T-helper 1 cell treated with Interleukin-12 subunit alpha and Interleukin-12 subunit beta and Interleukin-4 antibody, amounts not matched to agents 30 μg/mL and 1 μg/mL, for 36 hours (primary cell): ENCODE data around the gene SLC9A2.

Experiments
- H3K27ac Mint-ChIP-seq: one replicate; pipeline ENCODE4 v1.8.0; 2021; ENCODE audit warnings: mild to moderate bottlenecking, mixed read lengths
- H3K27me3 Mint-ChIP-seq: one replicate; pipeline ENCODE4 v1.8.0; 2021; ENCODE audit warnings: low read depth, mixed read lengths
- H3K36me3 Mint-ChIP-seq: one replicate; pipeline ENCODE4 v1.8.0; 2021; ENCODE audit warnings: low read depth, mixed read lengths
- H3K4me1 Mint-ChIP-seq: one replicate; pipeline ENCODE4 v1.8.0; 2021; ENCODE audit warnings: low read depth, mixed read lengths
- H3K4me3 Mint-ChIP-seq: one replicate; pipeline ENCODE4 v1.8.0; 2021; ENCODE audit warnings: mild to moderate bottlenecking, moderate library complexity, mixed read lengths
- H3K9me3 Mint-ChIP-seq: one replicate; pipeline ENCODE4 v1.8.0; 2021; ENCODE audit warnings: mixed read lengths

Gene SLC9A2

DNA sequence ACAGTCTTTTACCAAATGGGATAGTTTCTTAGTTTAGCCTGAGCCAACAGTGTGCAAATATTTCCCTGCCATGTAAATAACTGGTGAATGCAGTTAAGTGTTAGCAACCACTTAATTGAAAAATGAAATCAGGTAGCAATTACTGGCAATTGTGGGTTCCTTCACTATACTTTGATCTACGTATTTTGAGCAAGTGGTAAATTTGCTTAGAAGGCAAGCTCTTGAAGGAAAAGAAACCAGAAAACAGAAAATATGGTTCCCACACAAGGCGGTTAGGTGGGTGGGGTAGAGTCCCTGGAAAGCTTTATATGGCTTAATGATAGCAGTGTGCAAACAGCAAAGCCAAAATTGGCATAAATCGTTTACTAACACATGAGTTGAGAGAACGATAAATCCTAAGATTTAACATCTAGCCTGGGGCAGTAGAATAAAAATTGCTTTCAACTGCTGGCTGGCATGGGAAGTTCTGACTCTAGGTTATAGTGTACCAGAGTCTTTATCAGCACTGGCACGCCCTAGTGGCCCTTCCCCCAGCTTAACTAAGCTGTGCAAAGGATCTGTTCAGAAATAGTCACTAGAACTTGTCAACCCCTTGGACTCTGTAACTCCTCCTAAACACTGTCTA is 17.0 kb downstream of the SLC9A2 start:
- Mint-ChIP-seq H3K36me3 (no peaks in the 10 kb centered on the region), H3K4me3 (no peak overlapping the region), H3K27me3 (peaks cover 14% of the 10 kb centered on the region)

DNA sequence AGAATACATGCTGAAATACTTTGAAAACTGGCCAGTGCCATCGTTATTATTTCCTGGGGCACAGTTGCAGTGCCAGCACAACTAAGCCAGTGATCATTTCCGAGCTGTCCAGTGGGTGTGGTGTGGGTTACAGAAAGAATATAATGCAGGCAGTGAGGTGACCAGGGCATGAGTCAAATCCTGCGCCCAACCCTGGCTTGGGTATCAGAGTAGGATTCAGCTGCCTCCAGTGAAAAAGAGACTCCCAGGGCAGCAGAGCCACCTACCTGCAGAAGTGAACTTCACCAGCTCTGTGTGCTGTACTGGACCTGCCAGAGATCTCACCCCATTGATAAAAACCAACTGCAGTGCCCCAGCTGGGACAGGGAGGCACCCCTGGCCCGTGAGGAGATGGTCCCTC is 18.0 kb downstream of the SLC9A2 start:
- Mint-ChIP-seq H3K36me3 (no peaks in the 10 kb centered on the region), H3K27me3 (peaks cover 13% of the 10 kb centered on the region), H3K9me3 (no peaks in the 10 kb centered on the region), H3K27ac (no peak overlapping the region), H3K4me3 (no peak overlapping the region), H3K4me1 (peaks cover 3% of the 10 kb centered on the region)

More for the DNA sequence above, 17.0 kb downstream of the SLC9A2 start:
- H3K27ac Mint-ChIP-seq: no peak overlapping the region
- H3K4me1 Mint-ChIP-seq: peaks cover 3% of the 10 kb centered on the region
- H3K9me3 Mint-ChIP-seq: no peaks in the 10 kb centered on the region

DNA sequence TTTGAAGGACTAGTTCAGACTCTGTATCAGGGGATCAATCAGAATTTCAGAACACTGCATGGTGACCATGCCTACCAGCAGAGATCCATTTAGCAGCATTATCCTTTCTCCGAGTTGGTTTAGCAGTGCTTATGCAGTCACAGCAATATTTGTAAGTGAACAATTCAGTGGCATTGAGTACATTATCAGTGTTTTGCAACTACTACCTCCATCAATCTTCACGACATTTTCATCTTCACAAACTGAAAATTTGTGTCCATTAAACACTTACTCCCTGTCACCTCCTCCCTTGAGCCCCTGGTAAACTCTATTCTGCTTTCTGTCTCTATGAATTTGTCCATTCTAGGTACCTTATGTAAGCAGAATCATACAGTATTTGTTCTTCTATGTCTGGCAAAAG is 20.1 kb downstream of the SLC9A2 start:
- no peaks in the 10 kb centered on the region for H3K9me3 Mint-ChIP-seq
- no peak overlapping the region for H3K27ac Mint-ChIP-seq
- H3K4me3 Mint-ChIP-seq: no peak overlapping the region
- H3K4me1 Mint-ChIP-seq: no peaks in the 10 kb centered on the region
- no peaks in the 10 kb centered on the region for H3K36me3 Mint-ChIP-seq
- H3K27me3 Mint-ChIP-seq: peaks cover 18% of the 10 kb centered on the region

DNA sequence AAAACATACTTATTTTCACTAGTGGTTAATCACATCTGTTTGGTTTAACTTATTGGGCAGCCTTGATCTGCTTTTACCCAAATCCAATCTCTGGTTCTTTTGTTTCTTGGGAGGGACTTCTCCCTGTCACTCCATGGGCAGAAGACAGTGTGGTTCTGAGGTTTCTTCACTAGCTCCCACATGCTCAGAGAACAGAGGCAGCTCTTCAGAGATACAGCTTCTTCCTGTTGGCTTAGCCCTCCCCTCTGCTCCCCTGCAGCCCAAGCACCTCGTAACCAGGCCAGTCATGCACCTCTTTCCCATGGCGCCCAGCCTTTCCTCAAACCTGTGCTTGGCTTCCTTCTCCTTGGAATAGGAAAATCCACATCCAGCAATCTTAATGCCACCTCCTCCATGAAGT is 32.8 kb downstream of the SLC9A2 start:
- no peak overlapping the region for H3K27ac Mint-ChIP-seq
- peaks cover 36% of the 10 kb centered on the region for H3K27me3 Mint-ChIP-seq
- peaks cover 1% of the 10 kb centered on the region for H3K4me1 Mint-ChIP-seq
- no peak overlapping the region for H3K4me3 Mint-ChIP-seq
- H3K9me3 Mint-ChIP-seq: no peaks in the 10 kb centered on the region
- no peaks in the 10 kb centered on the region for H3K36me3 Mint-ChIP-seq

DNA sequence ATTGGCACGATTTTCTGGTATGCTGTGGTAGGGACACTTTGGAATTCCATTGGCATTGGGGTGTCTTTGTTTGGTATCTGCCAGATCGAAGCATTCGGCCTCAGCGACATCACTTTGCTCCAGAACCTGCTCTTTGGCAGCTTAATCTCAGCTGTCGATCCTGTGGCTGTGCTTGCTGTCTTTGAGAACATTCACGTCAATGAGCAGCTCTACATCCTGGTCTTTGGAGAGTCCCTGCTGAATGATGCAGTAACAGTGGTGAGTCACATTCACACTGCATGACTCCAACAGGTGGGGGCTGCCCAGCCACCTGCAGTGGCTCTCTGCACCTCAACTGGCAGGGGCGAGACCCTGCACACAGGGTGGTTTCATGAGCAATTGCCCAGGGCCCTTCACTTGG is 38.4 kb downstream of the SLC9A2 start:
- Mint-ChIP-seq H3K27me3 (peaks cover 5% of the 10 kb centered on the region), H3K27ac (no peak overlapping the region), H3K9me3 (no peaks in the 10 kb centered on the region), H3K4me1 (peaks cover 13% of the 10 kb centered on the region), H3K4me3 (no peak overlapping the region), H3K36me3 (no peaks in the 10 kb centered on the region)

DNA sequence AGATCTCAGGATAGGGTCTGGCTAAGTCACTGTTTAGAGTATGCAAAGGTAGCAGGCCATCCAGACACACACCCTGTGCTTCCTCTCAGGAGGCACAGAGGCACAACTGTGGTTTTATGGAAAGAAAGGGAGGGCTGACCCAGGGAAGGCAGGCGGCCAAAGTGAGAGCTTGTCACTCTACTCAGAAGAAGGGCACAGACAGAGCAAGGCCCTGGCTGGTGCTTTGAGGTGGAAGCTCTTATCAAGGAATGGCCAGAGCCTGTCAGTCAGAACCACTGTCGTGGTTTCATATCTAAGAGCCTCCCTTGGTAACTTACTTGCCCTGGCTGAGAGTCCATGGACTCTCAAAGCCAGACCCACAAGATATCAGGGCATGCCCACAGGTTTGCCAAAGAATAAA is 40.7 kb downstream of the SLC9A2 start:
- Mint-ChIP-seq H3K4me3 (no peak overlapping the region), H3K27ac (no peak overlapping the region), H3K4me1 (peaks cover 21% of the 10 kb centered on the region), H3K9me3 (no peaks in the 10 kb centered on the region), H3K27me3 (peaks cover 3% of the 10 kb centered on the region), H3K36me3 (no peaks in the 10 kb centered on the region)

DNA sequence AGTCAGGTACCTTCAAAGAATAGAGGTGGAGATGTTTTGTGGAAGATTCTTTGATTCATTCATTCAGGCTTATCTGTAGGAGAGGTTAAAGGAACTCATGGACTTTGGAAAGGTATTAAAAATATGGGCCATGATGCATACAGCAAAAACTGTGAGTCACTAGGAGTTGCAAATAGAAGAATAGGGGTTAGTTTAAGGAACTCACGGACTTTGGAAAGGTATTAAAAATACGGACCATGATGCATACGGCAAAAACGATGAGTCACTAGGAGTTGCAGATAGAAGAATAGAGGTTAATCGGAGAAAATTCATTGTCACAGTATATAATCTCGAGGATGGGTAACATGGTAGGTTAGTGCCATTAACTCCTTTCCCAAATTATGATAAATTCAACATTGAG is 41.2 kb downstream of the SLC9A2 start:
- Mint-ChIP-seq H3K4me3 (no peak overlapping the region), H3K4me1 (peaks cover 21% of the 10 kb centered on the region), H3K9me3 (no peaks in the 10 kb centered on the region), H3K27me3 (peaks cover 3% of the 10 kb centered on the region), H3K27ac (no peak overlapping the region), H3K36me3 (no peaks in the 10 kb centered on the region)

DNA sequence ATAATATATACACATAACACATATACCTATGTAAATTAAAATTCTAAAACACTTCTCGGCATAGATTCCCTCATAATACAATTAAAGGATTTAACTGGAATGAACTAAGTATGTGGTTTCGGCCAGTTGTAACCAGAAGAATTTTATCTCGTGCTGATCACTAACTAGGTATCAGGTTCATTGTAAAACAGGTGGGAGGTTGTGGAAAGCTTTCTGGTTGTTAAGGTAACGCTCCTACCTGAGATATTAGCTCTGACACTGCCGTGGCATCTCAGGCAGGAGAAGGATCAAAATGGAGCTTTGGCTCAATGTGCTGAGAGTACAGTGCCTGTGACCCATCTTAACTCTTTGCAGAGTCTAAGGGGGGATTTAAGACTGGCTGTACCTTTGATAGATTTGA is 42.5 kb downstream of the SLC9A2 start:
- H3K27ac Mint-ChIP-seq: no peak overlapping the region
- H3K36me3 Mint-ChIP-seq: no peaks in the 10 kb centered on the region
- peaks cover 21% of the 10 kb centered on the region for H3K4me1 Mint-ChIP-seq
- no peaks in the 10 kb centered on the region for H3K27me3 Mint-ChIP-seq
- no peak overlapping the region for H3K4me3 Mint-ChIP-seq
- no peaks in the 10 kb centered on the region for H3K9me3 Mint-ChIP-seq

DNA sequence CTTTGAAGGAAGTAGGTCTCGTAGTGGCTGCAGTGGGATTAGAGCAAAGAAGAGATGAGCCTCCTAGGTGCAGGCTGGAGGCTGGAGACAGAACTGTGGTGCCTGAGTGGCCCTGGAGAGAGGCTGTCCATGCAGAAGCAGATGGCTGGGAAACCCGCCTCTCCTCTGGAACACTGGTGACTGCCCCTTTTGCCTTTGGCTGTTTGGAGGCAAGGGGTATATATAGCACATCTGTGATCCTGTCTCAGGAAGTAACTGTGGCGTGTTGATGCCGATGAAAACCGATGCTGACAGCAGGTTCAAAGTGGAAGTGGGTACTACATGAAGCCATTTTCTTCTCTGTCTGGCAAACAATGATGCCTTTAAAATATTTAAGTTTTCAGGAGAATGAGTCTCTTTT is 43.5 kb downstream of the SLC9A2 start:
- Mint-ChIP-seq H3K27ac (no peak overlapping the region), H3K9me3 (no peaks in the 10 kb centered on the region), H3K27me3 (no peaks in the 10 kb centered on the region), H3K4me3 (no peak overlapping the region), H3K4me1 (peaks cover 17% of the 10 kb centered on the region), H3K36me3 (no peaks in the 10 kb centered on the region)

DNA sequence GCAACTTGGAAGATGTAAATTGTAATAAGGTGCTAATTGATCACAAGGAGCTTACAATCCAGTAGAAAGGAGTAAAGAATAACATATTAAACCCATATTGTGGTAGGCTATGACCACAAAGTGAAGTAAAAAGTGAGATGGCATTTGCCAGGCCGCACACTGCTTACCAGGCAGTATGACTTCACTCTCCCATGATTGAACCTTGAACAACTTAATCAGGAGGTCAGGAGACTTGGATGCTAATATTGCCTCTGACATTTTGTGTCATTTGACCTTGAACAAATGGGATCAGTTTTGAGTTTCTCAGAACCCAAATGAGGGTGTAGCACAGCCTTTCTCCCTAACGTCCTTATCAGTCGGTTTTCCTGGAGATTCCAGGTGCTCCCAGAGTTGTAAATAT is 44.0 kb downstream of the SLC9A2 start:
- Mint-ChIP-seq H3K4me3 (no peak overlapping the region), H3K9me3 (no peaks in the 10 kb centered on the region), H3K4me1 (peaks cover 16% of the 10 kb centered on the region), H3K27ac (no peak overlapping the region), H3K27me3 (no peaks in the 10 kb centered on the region), H3K36me3 (no peaks in the 10 kb centered on the region)

DNA sequence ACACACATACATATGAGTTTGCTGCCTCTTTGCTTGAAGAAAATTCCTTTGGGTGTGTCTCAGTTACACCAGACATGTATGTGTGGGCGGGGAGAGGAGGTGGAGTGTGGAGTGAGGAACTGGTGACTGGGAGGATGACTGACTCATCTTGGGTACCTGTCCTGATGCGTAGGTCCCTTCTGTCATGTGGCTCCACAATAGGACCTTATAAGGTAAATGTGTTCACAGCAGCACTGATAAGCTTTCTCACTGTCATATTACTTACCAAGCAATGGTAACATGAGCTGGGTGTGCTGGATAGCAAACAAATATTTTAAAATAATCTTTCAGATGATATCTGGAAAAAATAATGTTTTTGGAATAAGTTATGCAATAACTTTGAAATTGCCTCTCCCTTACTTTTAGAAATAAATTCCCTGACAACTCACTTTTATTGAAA is 45.1 kb downstream of the SLC9A2 start:
- no peak overlapping the region for H3K4me3 Mint-ChIP-seq
- no peak overlapping the region for H3K27ac Mint-ChIP-seq

DNA sequence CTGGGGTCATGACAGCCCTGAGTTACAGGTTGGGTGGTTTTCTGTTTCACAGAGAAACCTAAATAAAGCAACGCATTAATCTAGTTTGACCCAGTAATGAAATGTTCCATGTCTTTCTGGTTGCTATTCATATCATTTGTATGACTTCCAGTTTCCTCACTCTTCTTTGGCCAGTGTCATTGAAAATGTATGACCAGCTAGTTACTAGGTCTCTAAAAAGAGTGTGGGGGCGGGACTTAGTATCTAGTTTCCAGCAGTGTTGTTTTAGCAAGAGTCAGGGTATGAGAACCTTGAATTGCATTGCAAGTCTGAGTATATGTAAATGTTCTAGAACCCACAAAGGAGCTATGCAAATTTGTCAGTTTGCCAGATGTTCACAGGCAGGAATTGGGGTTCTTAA is 47.7 kb downstream of the SLC9A2 start:
- Mint-ChIP-seq H3K27ac (no peak overlapping the region), H3K36me3 (no peaks in the 10 kb centered on the region), H3K9me3 (no peaks in the 10 kb centered on the region), H3K4me3 (no peak overlapping the region), H3K4me1 (peaks cover 14% of the 10 kb centered on the region), H3K27me3 (no peaks in the 10 kb centered on the region)

More for the DNA sequence above, 45.1 kb downstream of the SLC9A2 start:
- no peaks in the 10 kb centered on the region for H3K9me3 Mint-ChIP-seq
- H3K4me1 Mint-ChIP-seq: peaks cover 14% of the 10 kb centered on the region
- H3K27me3 Mint-ChIP-seq: no peaks in the 10 kb centered on the region
- H3K36me3 Mint-ChIP-seq: no peaks in the 10 kb centered on the region

DNA sequence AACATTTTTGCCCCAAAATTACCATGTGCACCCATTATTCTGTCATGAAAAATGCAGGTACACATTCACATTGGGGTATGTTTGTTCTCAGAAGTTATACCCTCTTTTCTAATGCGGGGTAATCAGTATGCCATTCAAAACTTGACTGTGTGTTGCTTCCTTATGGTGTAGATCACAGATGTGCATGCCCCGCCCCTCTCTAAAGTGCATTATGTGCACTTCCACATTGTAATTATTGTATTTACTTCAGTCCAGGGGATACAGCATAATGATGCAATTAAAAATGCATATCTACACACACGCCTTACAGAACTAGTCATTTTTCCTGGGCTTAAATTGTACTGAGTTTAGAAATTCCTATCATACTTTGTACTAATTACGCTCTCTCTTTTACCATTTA is 48.8 kb downstream of the SLC9A2 start:
- Mint-ChIP-seq H3K4me3 (no peak overlapping the region), H3K27me3 (no peaks in the 10 kb centered on the region), H3K4me1 (peaks cover 5% of the 10 kb centered on the region), H3K27ac (no peak overlapping the region), H3K36me3 (no peaks in the 10 kb centered on the region), H3K9me3 (no peaks in the 10 kb centered on the region)

DNA sequence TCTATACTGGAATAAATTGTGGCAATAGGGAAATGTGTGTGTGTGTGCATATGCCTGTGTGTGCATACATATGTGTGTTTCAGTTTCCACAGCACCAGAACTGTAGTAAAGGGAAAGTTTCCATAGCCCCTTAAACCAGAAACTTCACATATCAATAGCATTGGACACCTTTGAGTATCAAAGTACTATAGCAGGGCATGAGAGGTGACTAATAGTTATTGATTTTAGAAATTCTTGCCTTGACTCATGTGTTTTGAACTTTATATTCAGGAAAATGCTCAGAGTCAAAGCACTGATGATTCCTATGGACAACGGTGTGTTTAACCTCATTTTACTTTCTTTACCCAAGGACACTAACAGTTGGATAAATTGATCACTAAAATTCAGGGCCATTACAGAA is 50.0 kb downstream of the SLC9A2 start:
- Mint-ChIP-seq H3K4me1 (peaks cover 3% of the 10 kb centered on the region), H3K27ac (no peak overlapping the region), H3K36me3 (no peaks in the 10 kb centered on the region), H3K9me3 (no peaks in the 10 kb centered on the region), H3K4me3 (no peak overlapping the region), H3K27me3 (no peaks in the 10 kb centered on the region)

DNA sequence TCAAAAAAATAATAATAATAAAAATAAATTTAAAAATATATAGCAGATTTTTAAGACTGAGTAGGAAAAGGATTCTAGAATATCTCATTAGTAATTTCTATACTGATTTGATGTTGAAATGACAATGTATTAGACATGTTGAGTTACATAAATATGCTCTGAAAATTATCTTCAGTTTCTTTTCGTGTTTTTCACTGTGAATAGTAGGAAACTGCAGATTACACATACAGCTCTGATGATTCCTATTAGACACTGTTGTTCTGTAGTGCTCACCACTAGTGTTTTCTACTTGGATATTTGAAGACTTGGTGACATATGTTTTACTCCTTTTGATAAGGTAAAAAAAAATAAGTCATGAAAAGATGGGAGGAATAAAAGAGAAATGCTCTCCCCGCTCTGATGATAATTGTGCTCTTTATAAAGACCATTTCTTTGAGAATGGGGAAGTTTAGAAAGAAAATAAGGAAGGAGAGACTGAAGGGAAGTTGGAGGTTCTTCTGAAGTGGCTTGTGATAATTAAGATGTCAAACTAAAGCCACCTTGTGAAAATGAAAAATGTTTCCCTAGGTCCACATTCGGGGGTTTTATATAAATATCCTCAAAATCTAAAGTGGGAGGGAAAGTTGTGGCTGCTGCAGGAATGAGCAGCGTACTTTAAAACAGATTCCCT is 52.9 kb downstream of the SLC9A2 start:
- H3K27me3 Mint-ChIP-seq: no peaks in the 10 kb centered on the region
- H3K27ac Mint-ChIP-seq: no peak overlapping the region
- H3K36me3 Mint-ChIP-seq: no peaks in the 10 kb centered on the region
- H3K9me3 Mint-ChIP-seq: no peaks in the 10 kb centered on the region
- no peak overlapping the region for H3K4me3 Mint-ChIP-seq
- no peaks in the 10 kb centered on the region for H3K4me1 Mint-ChIP-seq
